Trophoblast cell (in vitro differentiated cells and primary cell): ENCODE results near the gene CD48.

Experiments
- DNase-seq, 2 donors: peaks; one replicate each; pipeline ENCODE4 v3.0.0-alpha.2; 2016
- H2AFZ ChIP-seq: 2 replicates; pipeline ENCODE4 v1.6.1; 2013; ENCODE audit warnings: low read length, moderate library complexity, mild to moderate bottlenecking; ENCODE audit not compliant: insufficient read depth, poor library complexity
- H2AK5ac ChIP-seq: 2 replicates; pipeline ENCODE4 v1.6.1; 2013; ENCODE audit warnings: mild to moderate bottlenecking, low read length
- H2BK120ac ChIP-seq: 2 replicates; pipeline ENCODE4 v1.6.1; 2013; ENCODE audit warnings: low read length, mild to moderate bottlenecking, moderate library complexity; ENCODE audit not compliant: insufficient read depth, poor library complexity
- H2BK12ac ChIP-seq: 2 replicates; pipeline ENCODE4 v1.6.1; 2013; ENCODE audit warnings: mild to moderate bottlenecking, low read length, moderate library complexity
- H2BK5ac ChIP-seq: 2 replicates; pipeline ENCODE4 v1.6.1; 2013; ENCODE audit warnings: low read length, low read depth, moderate library complexity, mild to moderate bottlenecking; ENCODE audit not compliant: poor library complexity
- H3K14ac ChIP-seq: 2 replicates; pipeline ENCODE4 v1.6.1; 2013; ENCODE audit warnings: mild to moderate bottlenecking, low read length
- H3K18ac ChIP-seq: 2 replicates; pipeline ENCODE4 v1.6.1; 2013; ENCODE audit warnings: mild to moderate bottlenecking, low read length
- H3K23ac ChIP-seq: 2 replicates; pipeline ENCODE4 v1.6.1; 2013; ENCODE audit warnings: low read length
- H3K27ac ChIP-seq: 2 replicates; pipeline ENCODE4 v1.5.1; 2013; ENCODE audit warnings: low read depth, mild to moderate bottlenecking, inconsistent platforms, low read length, moderate library complexity
- H3K27me3 ChIP-seq: 2 replicates; pipeline ENCODE4 v1.6.1; 2013; ENCODE audit warnings: inconsistent platforms, mild to moderate bottlenecking, low read length, moderate library complexity; ENCODE audit not compliant: insufficient read depth
- H3K36me3 ChIP-seq, 2 experiments: 1 replicate in 1 of 2; 2 replicates in 1 of 2; pipeline ENCODE4 v1.6.1; 2013; ENCODE audit warnings: low read length in 2 of 2, mild to moderate bottlenecking in 2 of 2, moderate library complexity in 1 of 2; ENCODE audit not compliant: insufficient read depth in 2 of 2, control insufficient read depth in 1 of 2
- H3K4ac ChIP-seq: 2 replicates; pipeline ENCODE4 v1.6.1; 2013; ENCODE audit warnings: low read depth, mild to moderate bottlenecking, low read length, moderate library complexity
- H3K4me1 ChIP-seq, 2 experiments: 1 replicate in 1 of 2; 2 replicates in 1 of 2; pipeline ENCODE4 v1.6.1; 2013; ENCODE audit warnings: low read length in 2 of 2, mild to moderate bottlenecking in 2 of 2, moderate library complexity in 1 of 2; ENCODE audit not compliant: insufficient read depth in 2 of 2, control insufficient read depth in 1 of 2
- H3K4me2 ChIP-seq: 2 replicates; pipeline ENCODE4 v1.6.1; 2013; ENCODE audit warnings: inconsistent platforms, mild to moderate bottlenecking, low read length, moderate library complexity
- H3K4me3 ChIP-seq: 2 replicates; pipeline ENCODE4 v1.5.1; 2013; ENCODE audit warnings: mild to moderate bottlenecking, low read depth, low read length, inconsistent platforms
- H3K79me1 ChIP-seq: one replicate; pipeline ENCODE4 v1.6.1; 2013; ENCODE audit warnings: low read length
- H3K79me2 ChIP-seq: 2 replicates; pipeline ENCODE4 v1.6.1; 2013; ENCODE audit warnings: low read length, mild to moderate bottlenecking; ENCODE audit not compliant: control insufficient read depth, insufficient read depth, poor library complexity
- H3K9ac ChIP-seq: 2 replicates; pipeline ENCODE4 v1.6.1; 2013; ENCODE audit warnings: mild to moderate bottlenecking, low read length
- H3K9me3 ChIP-seq: 2 replicates; pipeline ENCODE4 v1.6.1; 2013; ENCODE audit warnings: low read depth, mild to moderate bottlenecking, control low read depth, inconsistent platforms, low read length; ENCODE audit not compliant: insufficient read depth
- H4K12ac ChIP-seq: 2 replicates; pipeline ENCODE4 v1.6.1; 2013; ENCODE audit warnings: low read depth, mild to moderate bottlenecking, low read length, moderate library complexity
- H4K8ac ChIP-seq: 2 replicates; pipeline ENCODE4 v1.6.1; 2013; ENCODE audit warnings: low read depth, mild to moderate bottlenecking, low read length, moderate library complexity
- H4K91ac ChIP-seq: one replicate; pipeline ENCODE4 v1.6.1; 2013; ENCODE audit warnings: low read depth, mild to moderate bottlenecking, low read length, moderate library complexity
- WGBS: extraction: QIAGEN DNeasy Blood & Tissue Kit; methylation state at CpG from one replicate; pipeline ENCODE4 v1.1.7; 2013; ENCODE audit warnings: missing lambda C conversion rate; ENCODE audit not compliant: insufficient read length, insufficient coverage; ENCODE audit errors: extremely low coverage; 5-methylcytosine and 5-hydroxymethylcytosine counted together

CD48 gene

DNA sequence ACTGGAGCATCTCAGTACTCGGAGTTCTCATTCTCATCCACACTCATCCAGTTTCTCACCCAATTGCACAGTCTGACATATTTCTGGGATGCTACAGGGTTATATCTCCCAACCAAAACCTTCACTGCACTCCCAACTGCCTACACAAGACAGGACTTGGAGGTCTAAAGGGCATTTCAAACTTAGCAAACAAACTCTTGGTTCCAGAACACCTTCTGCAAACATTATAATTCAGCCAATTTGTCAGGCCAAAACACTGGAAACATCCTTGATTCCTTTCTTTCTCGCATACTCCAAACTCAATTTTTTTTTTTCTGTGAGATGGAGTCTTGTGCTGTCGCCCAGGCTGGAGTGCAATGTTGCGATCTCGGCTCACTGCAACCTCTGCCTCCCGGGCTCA, 72.7 kb downstream of the CD48 start:
- Histone ChIP-seq H3K36me3 (no peaks in the 10 kb centered on the region), H3K4me1 (peaks cover 8 to 19% of the 10 kb centered on the region in 2 experiments), H3K18ac (no peak overlapping the region), H3K27ac (no peak overlapping the region), H4K8ac (no peak overlapping the region), H3K79me2 (no peaks in the 10 kb centered on the region), H3K4me3 (no peak overlapping the region), H3K27me3 (no peaks in the 10 kb centered on the region), H2AFZ (no peak overlapping the region), H4K91ac (peak overlapping the region; percentile 43), H2BK120ac (peak overlapping the region; percentile 71), H3K4ac (no peak overlapping the region), H2AK5ac (no peak overlapping the region), H3K14ac (no peak overlapping the region), H3K79me1 (peaks cover 12% of the 10 kb centered on the region), H3K23ac (no peak overlapping the region), H2BK12ac (peak overlapping the region; percentile 1), H3K9ac (no peak overlapping the region), H3K4me2 (no peak overlapping the region), H2BK5ac (peak overlapping the region; percentile 16), H3K9me3 (no peaks in the 10 kb centered on the region), H4K12ac (no peak overlapping the region)
- no peak for DNase-seq
- WGBS: no CpG with 5 or more reads among the region's 6 CpGs

DNA sequence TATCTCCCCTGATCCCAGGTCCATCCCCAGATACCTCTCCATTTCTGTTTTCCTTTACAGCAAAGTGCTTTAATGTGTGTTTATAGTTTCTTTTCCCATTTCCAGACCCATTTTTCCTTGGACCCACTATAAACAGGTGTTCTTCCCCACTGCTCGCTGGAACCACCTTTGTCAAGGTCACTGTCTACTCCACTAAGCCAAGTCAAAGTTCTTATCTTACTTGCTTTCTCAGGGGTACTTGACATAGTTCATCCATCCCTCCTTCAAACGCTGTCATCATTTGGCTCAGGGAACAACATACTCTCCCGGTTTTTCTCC, 73.1 kb downstream of the CD48 start:
- Histone ChIP-seq H3K4ac (no peak overlapping the region), H3K4me2 (no peak overlapping the region), H3K27me3 (no peaks in the 10 kb centered on the region), H3K9me3 (no peaks in the 10 kb centered on the region), H3K36me3 (no peaks in the 10 kb centered on the region), H3K9ac (no peak overlapping the region), H2AFZ (no peak overlapping the region), H2BK120ac (peak overlapping the region; percentile 71), H2AK5ac (no peak overlapping the region), H3K23ac (no peak overlapping the region), H3K27ac (no peak overlapping the region), H3K79me2 (no peaks in the 10 kb centered on the region), H2BK12ac (peak overlapping the region; percentile 1), H2BK5ac (no peak overlapping the region), H3K4me3 (no peak overlapping the region), H3K4me1 (peaks cover 8 to 19% of the 10 kb centered on the region in 2 experiments), H3K79me1 (peaks cover 12% of the 10 kb centered on the region), H4K91ac (peak overlapping the region; percentile 43), H3K14ac (no peak overlapping the region), H4K8ac (no peak overlapping the region), H4K12ac (no peak overlapping the region), H3K18ac (no peak overlapping the region)
- no peak for DNase-seq
- no CpG with 5 or more reads among the region's 3 CpGs for WGBS

DNA sequence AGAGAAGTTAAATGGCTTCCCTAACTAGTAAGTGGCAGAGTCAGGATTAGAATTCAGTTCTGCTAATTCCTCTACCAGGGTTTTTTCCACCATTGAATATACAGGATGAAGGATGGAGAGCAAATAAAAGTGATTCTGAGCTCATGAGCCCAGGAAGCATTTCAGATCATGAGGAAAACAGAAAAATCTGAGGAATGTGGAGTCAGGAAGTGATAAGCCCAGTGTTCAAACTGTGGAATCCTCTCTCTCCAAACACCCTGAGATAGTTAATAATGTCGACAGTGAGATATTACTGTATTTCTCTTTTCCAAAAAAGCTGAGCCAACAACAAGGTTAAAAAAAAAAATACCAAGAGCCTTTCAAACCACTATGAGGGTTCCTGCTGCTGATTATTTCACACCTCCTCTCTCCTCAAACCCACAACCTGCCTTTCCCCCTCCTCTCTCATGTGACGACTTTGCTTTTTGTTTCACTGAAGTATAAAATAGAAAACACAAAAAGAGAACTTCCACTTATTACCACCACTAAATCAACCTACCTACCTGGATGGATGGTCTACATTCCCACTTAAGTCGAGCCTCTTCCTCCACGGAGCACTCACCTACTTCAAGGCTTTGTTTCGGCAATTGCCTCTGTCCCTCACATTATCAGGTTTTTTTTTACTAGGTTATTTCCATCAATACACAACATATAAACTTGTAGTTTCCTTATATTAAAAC, 73.6 kb downstream of the CD48 start:
- Histone ChIP-seq H4K91ac (peak overlapping the region; percentile 86), H2BK5ac (peak overlapping the region; percentile 66), H2BK12ac (peak overlapping the region; percentile 66), H3K36me3 (no peaks in the 10 kb centered on the region), H2BK120ac (no peak overlapping the region), H3K4ac (no peak overlapping the region), H3K79me2 (no peaks in the 10 kb centered on the region), H3K4me3 (no peak overlapping the region), H3K27me3 (no peaks in the 10 kb centered on the region), H3K18ac (no peak overlapping the region), H3K9me3 (no peaks in the 10 kb centered on the region), H4K12ac (no peak overlapping the region), H3K9ac (no peak overlapping the region), H2AFZ (no peak overlapping the region), H2AK5ac (no peak overlapping the region), H3K27ac (no peak overlapping the region), H4K8ac (no peak overlapping the region), H3K23ac (no peak overlapping the region), H3K79me1 (peaks cover 12% of the 10 kb centered on the region), H3K14ac (peak overlapping the region; percentile 61), H3K4me2 (no peak overlapping the region), H3K4me1 (peaks cover 8 to 19% of the 10 kb centered on the region in 2 experiments)
- no CpG with 5 or more reads among the region's 5 CpGs for WGBS
- peak in 1 of 2 donors; percentile 30 for DNase-seq

DNA sequence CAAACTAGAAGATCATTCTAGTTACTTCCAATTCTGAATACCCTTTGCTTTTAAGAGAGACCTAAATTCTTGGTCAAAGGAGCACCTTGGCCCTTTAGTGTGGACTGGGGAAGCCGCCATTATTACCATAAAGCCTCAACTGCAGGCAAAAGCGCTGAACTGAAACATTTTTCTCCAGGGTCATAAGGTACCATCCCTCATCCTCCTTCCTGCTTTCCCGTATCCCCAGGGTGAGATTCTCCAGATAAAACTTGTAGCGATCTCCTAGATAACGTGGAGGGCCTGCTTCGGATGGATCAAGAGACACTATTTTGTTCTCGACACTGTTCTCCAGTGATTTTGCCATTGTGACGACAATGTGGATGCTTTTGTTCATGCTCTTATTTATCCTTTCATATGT, 74.6 kb downstream of the CD48 start:
- Histone ChIP-seq H2AFZ (no peak overlapping the region), H3K18ac (no peak overlapping the region), H4K91ac (peak overlapping the region; percentile 75), H3K9ac (no peak overlapping the region), H3K36me3 (no peaks in the 10 kb centered on the region), H4K12ac (no peak overlapping the region), H3K23ac (no peak overlapping the region), H2BK12ac (peak overlapping the region; percentile 33), H3K4me1 (peaks cover 8 to 19% of the 10 kb centered on the region in 2 experiments), H2BK5ac (peak overlapping the region; percentile 73), H3K27ac (peak overlapping the region; percentile 86), H2BK120ac (peak overlapping the region; percentile 61), H2AK5ac (no peak overlapping the region), H3K9me3 (no peaks in the 10 kb centered on the region), H3K4me2 (no peak overlapping the region), H4K8ac (no peak overlapping the region), H3K79me2 (no peaks in the 10 kb centered on the region), H3K79me1 (peaks cover 12% of the 10 kb centered on the region), H3K4ac (no peak overlapping the region), H3K14ac (no peak overlapping the region), H3K27me3 (no peaks in the 10 kb centered on the region), H3K4me3 (no peak overlapping the region)
- DNase-seq: peak; percentile 54 to 80
- no CpG with 5 or more reads among the region's 8 CpGs for WGBS
